Heart right ventricle (tissue), 16 donors: Measurements from ENCODE around the gene TRNAU1AP. TPM values are rescaled to one million over a fixed set of nuclear protein-coding genes. Genes with fewer than 3 reads are reported as not detected.
"Not testable (repeated sequence)": the region's sequence is repeated elsewhere in the genome, so short reads cannot be mapped to it uniquely, and the experiment has no call there.

Source experiments
- ATAC-seq, 8 donors: fragments of 200-7000 bp; cut with Tn5 transposase; one replicate each; pipeline ENCODE4 v1.9.1; 2020; ENCODE audit warnings: mild to moderate bottlenecking in 8 of 8, moderate library complexity in 8 of 8, moderate number of reproducible peaks in 1 of 8
- DNase-seq, 2 donors: peaks; one replicate each; pipeline ENCODE4 v3.0.0-alpha.2; 2020
- H3K27ac ChIP-seq, 10 donors: fragments of 200-600 bp; sonication (generic) in 2 of 10; one replicate each; pipeline versions ENCODE4 v1.5.0 to v1.8.0; 2020 to 2022; ENCODE audit warnings: mild to moderate bottlenecking in 3 of 10
- H3K27me3 ChIP-seq, 7 donors: fragments of 200-600 bp; one replicate each; pipeline ENCODE4 v1.8.0; 2021 to 2022; ENCODE audit warnings: mild to moderate bottlenecking in 2 of 7
- H3K36me3 ChIP-seq, 9 donors: fragments of 200-600 bp; sonication (generic) in 1 of 9; one replicate each; pipeline versions ENCODE4 v1.5.0 to v1.8.0; 2020 to 2022; ENCODE audit warnings: mild to moderate bottlenecking in 2 of 9
- H3K4me1 ChIP-seq, 9 donors: fragments of 200-600 bp; sonication (generic) in 1 of 9; one replicate each; pipeline versions ENCODE4 v1.5.0 to v1.8.0; 2020 to 2022; ENCODE audit warnings: mild to moderate bottlenecking in 4 of 9
- H3K4me3 ChIP-seq, 10 donors: fragments of 200-600 bp; sonication (generic) in 2 of 10; one replicate each; pipeline versions ENCODE4 v1.5.0 to v1.8.0; 2020 to 2022; ENCODE audit warnings: mild to moderate bottlenecking in 7 of 10, moderate library complexity in 2 of 10
- H3K9me3 ChIP-seq, 11 donors: fragments of 200-600 bp in 10 of 11; sonication (generic) in 2 of 11; one replicate each; pipeline versions ENCODE4 v1.5.0 to v1.8.0; 2013 to 2022; ENCODE audit warnings: mild to moderate bottlenecking in 2 of 11, control low read depth in 1 of 11, moderate library complexity in 1 of 11
- WGBS, 2 donors: extraction: QIAGEN DNeasy Blood & Tissue Kit; methylation state at CpG; one replicate each; pipeline ENCODE4 v1.1.7; 2013; ENCODE audit warnings: inconsistent platforms in 1 of 2; 5-methylcytosine and 5-hydroxymethylcytosine counted together
- intact Hi-C, 10 donors: fragments of 100-400 bp; cut with DNase I; formaldehyde crosslinking; loops; one replicate each; pipeline versions ENCODE4 v1.11.1 to v1.14.2; 2022
- polyA plus RNA-seq, 2 donors: library from polyadenylated mRNA; stranded (reverse); fragments of 200-250 nt; gene quantifications; one replicate each; pipeline ENCODE4 v1.2.3, GENCODE V29; 2013
- total RNA-seq, 10 donors: library from RNA; stranded (reverse); fragmentation: NEBNext Ultra II Directional in 3 of 10; extraction: Animal tissue kit (Norgen Biotek cat#: 25700) in 3 of 10; gene quantifications; one replicate each; pipeline versions ENCODE4 v1.2.1 to v1.2.4, GENCODE V29; 2021 to 2023
- TF ChIP-seq, protein P1 (sequence below), 9 donors: fragments of 200-600 bp; sonication (generic) in 2 of 9; IDR thresholded peaks; one replicate each; pipeline versions ENCODE4 v1.5.0 to v1.8.0; 2021 to 2022; ENCODE audit warnings: antibody characterized with exemption in 9 of 9, mild to moderate bottlenecking in 5 of 9, moderate library complexity in 1 of 9
- donor health status: Arrhythmogenic right ventricular cardiomyopathy.
- donor health status: ischemic (EF 13 %, LVEDD 7.1; RV severe dilation, severe dysfunction).
- donor health status: healthy with polysubstance abuse.
- donor health status: DM: no; HTN: yes; CAD: no.
- donor health status: DM: no; HTN: no; CAD: no.
- donor health status: ischemic (EF 25% LVEDD 6.9; RV normal size, moderate dysfunction).
- donor health status: ischemic (EF 25% LVEDD 5.7; RV mildly dilated, moderate dysfunction).
- donor health status: healthy.
- donor health status: DM: yes; HTN: yes; CAD: no.
- donor health status: Ischemic cardiomyopathy.
- donor health status: ischemic (EF 35%, LVEDD 5.7; RV mildly dilated, moderate dysfunction).
- donor health status: nonischemic (EF 11% LVEDD 7.7; RV severe dilation, severe dysfunction).
- donor health status: DM: yes; HTN: yes; CAD: no.
- donor health status: PGD.
- donor health status: ischemic (EF 29% LVEDD 5.4; RV normal size, mild dysfunction).
- donor health status: nonischemic (EF 23%, LVEDD 6.1; RV moderate dilation, normal function).

TRNAU1AP gene
- total and polyA plus RNA-seq, 12 donors, result 13.1 to 21.4 (median 16.5) TPM

DNA sequence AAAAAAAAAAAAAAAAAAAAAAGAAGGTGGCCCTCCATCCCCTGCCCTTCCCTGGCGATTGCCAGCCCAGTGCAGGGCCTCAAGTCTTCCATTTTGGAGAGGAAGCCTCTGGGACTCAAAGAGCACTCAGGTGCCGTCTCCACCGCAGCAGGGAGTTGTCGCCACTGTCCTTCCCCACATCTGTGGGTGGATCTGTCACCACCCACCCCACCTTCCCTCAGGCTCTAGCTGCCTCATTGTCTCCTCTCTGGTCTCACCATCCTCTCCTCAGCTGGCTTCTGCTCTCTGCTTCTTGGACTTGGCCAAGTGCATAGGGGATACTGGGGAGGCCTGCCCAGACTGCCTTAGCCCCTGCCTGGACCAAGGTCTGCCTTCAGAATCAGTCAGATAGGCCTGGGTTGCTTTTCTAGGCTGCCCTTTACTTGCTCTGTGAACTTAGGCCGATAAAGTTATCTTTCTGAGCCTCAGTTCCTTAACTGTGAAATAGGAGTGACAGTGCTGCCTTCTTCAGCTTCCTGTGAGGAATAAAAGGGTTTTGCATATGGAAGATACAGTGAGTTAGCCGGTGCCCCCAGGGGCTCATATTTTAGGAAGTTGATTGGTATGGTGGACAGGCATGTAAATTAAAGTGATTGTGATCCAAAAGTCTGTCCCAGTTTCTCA is 31.3 kb upstream of the TRNAU1AP start:
- intact Hi-C loops, result loop anchor here in 3 of 10 donors (2.0 to 5.0 kb wide), 2 partner anchors 75 to 81 kb away; no protein-coding TSS in a partner anchor
- Histone ChIP-seq H3K27ac (no peak overlapping the region), H3K36me3 (peaks cover 0 to 4% (median 0%) of the 10 kb centered on the region in 9 donors), H3K9me3 (no peaks in the 10 kb centered on the region), H3K4me1 (peaks cover 2 to 17% (median 13%) of the 10 kb centered on the region in 9 donors), H3K27me3 (no peaks in the 10 kb centered on the region), H3K4me3 (no peak overlapping the region)
- TF ChIP-seq, protein P1, sequence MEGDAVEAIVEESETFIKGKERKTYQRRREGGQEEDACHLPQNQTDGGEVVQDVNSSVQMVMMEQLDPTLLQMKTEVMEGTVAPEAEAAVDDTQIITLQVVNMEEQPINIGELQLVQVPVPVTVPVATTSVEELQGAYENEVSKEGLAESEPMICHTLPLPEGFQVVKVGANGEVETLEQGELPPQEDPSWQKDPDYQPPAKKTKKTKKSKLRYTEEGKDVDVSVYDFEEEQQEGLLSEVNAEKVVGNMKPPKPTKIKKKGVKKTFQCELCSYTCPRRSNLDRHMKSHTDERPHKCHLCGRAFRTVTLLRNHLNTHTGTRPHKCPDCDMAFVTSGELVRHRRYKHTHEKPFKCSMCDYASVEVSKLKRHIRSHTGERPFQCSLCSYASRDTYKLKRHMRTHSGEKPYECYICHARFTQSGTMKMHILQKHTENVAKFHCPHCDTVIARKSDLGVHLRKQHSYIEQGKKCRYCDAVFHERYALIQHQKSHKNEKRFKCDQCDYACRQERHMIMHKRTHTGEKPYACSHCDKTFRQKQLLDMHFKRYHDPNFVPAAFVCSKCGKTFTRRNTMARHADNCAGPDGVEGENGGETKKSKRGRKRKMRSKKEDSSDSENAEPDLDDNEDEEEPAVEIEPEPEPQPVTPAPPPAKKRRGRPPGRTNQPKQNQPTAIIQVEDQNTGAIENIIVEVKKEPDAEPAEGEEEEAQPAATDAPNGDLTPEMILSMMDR (IDR thresholded peaks at IDR 0.05), result no peak
- 85 to 86% methylated on average over 6 of the region's 6 CpGs for WGBS, 2 donors
- DNase-seq (no peak), ATAC-seq (no peak)

DNA sequence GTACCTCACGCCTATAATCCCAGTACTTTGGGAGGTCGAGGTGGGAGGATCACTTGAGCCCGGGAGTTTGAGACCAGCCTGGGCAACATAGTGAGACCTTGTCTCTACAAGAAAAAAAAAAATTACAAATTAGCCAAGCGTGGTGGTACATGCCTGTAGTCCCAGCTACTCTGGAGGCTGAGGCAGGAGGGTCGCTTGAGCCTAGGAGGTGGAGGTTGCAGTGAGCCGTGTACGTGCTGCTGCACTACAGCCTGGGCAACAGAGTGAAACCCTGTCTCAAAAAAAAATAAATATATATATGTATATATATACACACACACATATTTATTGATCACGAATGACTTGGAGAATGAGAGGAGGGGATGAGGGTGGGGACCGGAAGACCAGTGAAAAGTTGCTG is 30.3 kb upstream of the TRNAU1AP start:
- H3K36me3 ChIP-seq, H3K9me3 ChIP-seq, ATAC-seq, H3K4me3 ChIP-seq, H3K27ac ChIP-seq, DNase-seq, H3K27me3 ChIP-seq: not testable (repeated sequence)
- intact Hi-C loops, result loop anchor here in 3 of 10 donors (2.0 to 5.0 kb wide), 2 partner anchors 74 to 80 kb away; no protein-coding TSS in a partner anchor
- H3K4me1 ChIP-seq, result peaks cover 2 to 15% (median 13%) of the 10 kb centered on the region in 9 donors
- 92 to 94% methylated on average over 9 of the region's 9 CpGs for WGBS, 2 donors

DNA sequence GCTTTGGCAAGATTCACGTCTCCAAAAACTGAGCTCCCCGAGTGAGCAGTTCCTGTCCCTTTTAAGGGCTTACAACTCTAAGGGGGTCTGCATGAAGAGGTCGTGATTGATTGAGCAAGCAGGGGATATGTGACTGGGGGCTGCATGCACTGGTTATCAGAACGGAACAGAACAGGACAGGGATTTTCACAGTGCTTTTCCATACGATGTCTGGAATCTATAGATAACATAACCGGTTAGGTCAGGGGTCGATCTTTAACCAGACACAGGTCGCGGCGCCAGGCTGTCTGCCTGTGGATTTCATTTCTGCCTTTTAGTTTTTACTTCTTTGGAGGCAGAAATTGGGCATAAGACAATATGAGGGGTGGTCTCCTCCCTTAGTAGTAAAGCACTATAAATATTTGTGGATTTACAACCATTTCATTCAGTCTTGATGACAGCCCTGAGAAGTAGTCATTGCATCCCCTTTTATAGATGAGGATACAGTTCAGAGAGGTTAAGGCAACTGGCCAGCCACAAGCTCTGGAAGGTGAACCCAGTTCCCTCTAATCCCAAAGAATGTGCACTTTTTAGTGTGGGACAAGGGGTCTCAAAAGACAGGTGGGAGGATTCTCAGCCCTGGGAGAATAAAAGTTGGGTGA is 27.8 kb upstream of the TRNAU1AP start:
- H3K27ac ChIP-seq, H3K4me1 ChIP-seq, ATAC-seq, DNase-seq, H3K9me3 ChIP-seq, H3K36me3 ChIP-seq, intact Hi-C loops, H3K27me3 ChIP-seq, H3K4me3 ChIP-seq: not testable (repeated sequence)
- 68% methylated on average over 10 of the region's 10 CpGs for WGBS, 2 donors

DNA sequence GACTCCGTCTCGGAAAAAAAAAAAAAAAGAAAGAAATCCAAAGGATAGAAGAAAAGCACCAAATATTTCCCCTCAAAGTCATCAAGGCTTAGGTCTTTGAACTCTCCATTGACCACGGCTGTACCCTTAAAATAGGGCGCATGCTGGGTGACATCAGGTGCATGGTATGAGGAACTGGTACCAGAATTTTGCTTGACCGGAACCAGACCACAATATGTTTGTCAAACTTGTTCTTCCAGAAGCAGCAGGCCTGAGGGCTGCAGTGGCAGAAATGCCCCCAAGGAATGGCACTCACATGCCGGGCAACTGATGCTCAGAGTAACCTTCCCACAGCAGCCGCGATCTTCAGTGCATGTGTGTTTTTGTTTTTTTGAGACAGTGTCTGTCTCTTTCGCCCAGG is 26.0 kb upstream of the TRNAU1AP start:
- Histone ChIP-seq H3K9me3 (no peaks in the 10 kb centered on the region), H3K4me1 (no peaks in the 10 kb centered on the region), H3K27ac (no peak overlapping the region), H3K4me3 (no peak overlapping the region), H3K36me3 (peaks cover 0 to 27% (median 0%) of the 10 kb centered on the region in 9 donors), H3K27me3 (no peaks in the 10 kb centered on the region)
- DNase-seq (no peak), ATAC-seq (no peak)
- intact Hi-C loops, result no loop called here
- TF ChIP-seq, protein P1 (IDR thresholded peaks at IDR 0.05), result no peak
- 93 to 95% methylated on average over 9 of the region's 9 CpGs for WGBS, 2 donors

DNA sequence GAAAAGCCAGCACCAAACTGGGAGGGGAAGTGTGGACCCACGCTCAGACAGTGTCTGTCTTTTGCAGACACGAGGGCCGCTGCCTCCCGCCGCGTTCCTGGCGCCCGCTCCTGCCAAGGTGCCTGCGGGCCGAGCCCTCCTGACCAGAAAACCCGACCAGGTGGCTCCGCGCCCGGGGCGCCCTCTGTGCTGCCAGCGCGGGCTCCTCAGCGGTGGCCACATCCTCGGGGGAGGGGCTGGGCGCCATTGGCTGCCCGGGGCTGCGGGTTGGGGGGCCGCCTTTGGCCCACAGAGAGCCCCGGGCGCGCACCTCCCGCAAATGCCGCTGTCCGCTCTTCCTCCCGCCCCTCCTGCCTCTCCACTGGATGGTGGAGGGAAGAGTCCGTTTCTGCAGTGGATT is 22.4 kb upstream of the TRNAU1AP start:
- H3K4me3 ChIP-seq, result no peak overlapping the region

More for the DNA sequence above, 22.4 kb upstream of the TRNAU1AP start:
- 98 to 99% methylated on average over 27 to 31 of the region's 31 CpGs for WGBS, 2 donors
- TF ChIP-seq, protein P1 (IDR thresholded peaks at IDR 0.05), result no peak
- Histone ChIP-seq H3K4me1 (no peaks in the 10 kb centered on the region), H3K27me3 (no peaks in the 10 kb centered on the region), H3K27ac (no peak overlapping the region), H3K36me3 (peaks cover 0 to 52% (median 0%) of the 10 kb centered on the region in 9 donors), H3K9me3 (no peaks in the 10 kb centered on the region)
- intact Hi-C loops, result loop anchor here in 1 of 10 donors (10.0 kb wide), 1 partner anchor 334 kb away; no protein-coding TSS in a partner anchor
- DNase-seq (no peak), ATAC-seq (no peak)
